Activated gamma-delta T cell treated with Interleukin-2 at 50 U/mL for 16 hours (primary cell): Measurements from ENCODE around the gene EFNA5.
"Not testable (repeated sequence)": the region's sequence is repeated elsewhere in the genome, so short reads cannot be mapped to it uniquely, and the experiment has no call there.

ENCODE experiments used
- DNase-seq: peaks from one replicate; pipeline ENCODE4 v3.0.0-alpha.2; 2020

EFNA5 gene

GRCh38 chr5:107449369-107449768 lies 221.4 kb downstream of the EFNA5 start:
- no peak for DNase-seq

GRCh38 chr5:107447587-107447986 lies 223.2 kb downstream of the EFNA5 start:
- no peak for DNase-seq

- no peak for DNase-seq
Measured at GRCh38 chr5:107446972-107447371, 223.8 kb downstream of the EFNA5 start.

- DNase-seq = no peak
Measured at GRCh38 chr5:107444300-107444699, 226.4 kb downstream of the EFNA5 start.

GRCh38 chr5:107443897-107444296 lies 226.8 kb downstream of the EFNA5 start:
- DNase-seq = no peak

GRCh38 chr5:107442452-107442851 lies 228.3 kb downstream of the EFNA5 start:
- DNase-seq = no peak

GRCh38 chr5:107439832-107440231 lies 230.9 kb downstream of the EFNA5 start:
- no peak for DNase-seq

- DNase-seq = no peak
Measured at GRCh38 chr5:107437986-107438510, 232.7 kb downstream of the EFNA5 start.

GRCh38 chr5:107437154-107437553 lies 233.6 kb downstream of the EFNA5 start:
- no peak for DNase-seq

- DNase-seq = no peak
Measured at GRCh38 chr5:107436201-107436600, 234.5 kb downstream of the EFNA5 start.

GRCh38 chr5:107435061-107435460 lies 235.7 kb downstream of the EFNA5 start:
- no peak for DNase-seq

GRCh38 chr5:107433646-107434045 lies 237.1 kb downstream of the EFNA5 start:
- DNase-seq = not testable (repeated sequence)

- DNase-seq = no peak
Measured at GRCh38 chr5:107431998-107432397, 238.7 kb downstream of the EFNA5 start.

- no peak for DNase-seq
Measured at GRCh38 chr5:107431536-107431935, 239.2 kb downstream of the EFNA5 start.

GRCh38 chr5:107430071-107430625 lies 240.6 kb downstream of the EFNA5 start:
- no peak for DNase-seq

GRCh38 chr5:107428303-107428813 lies 242.4 kb downstream of the EFNA5 start:
- DNase-seq = no peak

- DNase-seq = no peak
Measured at GRCh38 chr5:107426872-107427271, 243.9 kb downstream of the EFNA5 start.

GRCh38 chr5:107426209-107426608 lies 244.5 kb downstream of the EFNA5 start:
- DNase-seq = no peak

GRCh38 chr5:107425541-107426031 lies 245.2 kb downstream of the EFNA5 start:
- no peak for DNase-seq

GRCh38 chr5:107424491-107424890 lies 246.2 kb downstream of the EFNA5 start:
- no peak for DNase-seq

- DNase-seq = no peak
Measured at GRCh38 chr5:107422494-107422893, 248.2 kb downstream of the EFNA5 start.

- DNase-seq = no peak
Measured at GRCh38 chr5:107419498-107419897, 251.2 kb downstream of the EFNA5 start.

- no peak for DNase-seq
Measured at GRCh38 chr5:107418902-107419301, 251.8 kb downstream of the EFNA5 start.

- no peak for DNase-seq
Measured at GRCh38 chr5:107418071-107418470, 252.7 kb downstream of the EFNA5 start.

- DNase-seq = no peak
Measured at GRCh38 chr5:107415762-107416161, 255.0 kb downstream of the EFNA5 start.
